Activated CD4-positive, alpha-beta T cell treated with anti-CD3 and anti-CD28 coated beads, Interleukin-2, amount 50 U/mL, for 1 hour (primary cell): ENCODE measurements around the gene RPP21.
"Not testable (repeated sequence)": the region's sequence is repeated elsewhere in the genome, so short reads cannot be mapped to it uniquely, and the experiment has no call there.

Source experiments
- DNase-seq: peaks from one replicate; pipeline ENCODE4 v3.0.0-alpha.2; 2020

The RPP21 gene

DNA sequence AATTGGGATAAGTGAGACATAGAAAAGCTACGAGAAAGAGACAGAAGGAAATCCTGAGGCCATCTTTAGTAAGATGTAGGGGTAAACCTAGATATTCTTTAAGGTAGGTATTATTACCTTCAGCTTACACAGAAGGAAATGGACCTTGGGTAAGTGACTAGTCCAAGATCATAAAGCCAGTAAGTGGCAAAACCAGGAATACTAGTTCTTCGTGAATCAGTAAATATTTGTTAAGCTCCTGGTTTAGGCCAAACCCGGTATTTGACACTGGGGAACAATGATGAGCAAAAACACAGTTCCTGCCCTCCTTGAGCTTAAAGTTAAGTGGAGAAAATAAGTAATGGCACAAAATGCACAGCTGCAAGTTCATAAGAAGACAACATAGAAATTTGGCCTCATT, 13.0 kb upstream of the RPP21 start:
- DNase-seq = no peak

GRCh38 chr6:30334075-30334783, 10.7 kb upstream of the RPP21 start:
- DNase-seq = no peak

- DNase-seq = no peak
Observed at GRCh38 chr6:30340589-30341054, 4.3 kb upstream of the RPP21 start.

GRCh38 chr6:30341218-30341617, 3.7 kb upstream of the RPP21 start:
- no peak for DNase-seq

DNA sequence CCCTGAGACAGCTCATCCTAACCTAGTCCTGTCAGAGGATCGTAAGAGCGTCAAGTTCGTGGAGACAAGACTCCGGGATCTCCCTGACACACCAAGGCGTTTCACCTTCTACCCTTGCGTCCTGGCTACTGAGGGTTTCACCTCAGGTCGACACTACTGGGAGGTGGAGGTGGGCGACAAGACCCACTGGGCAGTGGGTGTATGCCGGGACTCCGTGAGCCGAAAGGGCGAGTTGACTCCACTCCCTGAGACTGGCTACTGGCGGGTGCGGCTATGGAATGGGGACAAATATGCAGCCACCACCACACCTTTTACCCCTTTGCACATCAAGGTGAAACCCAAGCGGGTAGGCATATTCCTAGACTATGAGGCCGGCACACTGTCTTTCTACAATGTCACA, 3.2 kb upstream of the RPP21 start:
- DNase-seq = no peak

DNA sequence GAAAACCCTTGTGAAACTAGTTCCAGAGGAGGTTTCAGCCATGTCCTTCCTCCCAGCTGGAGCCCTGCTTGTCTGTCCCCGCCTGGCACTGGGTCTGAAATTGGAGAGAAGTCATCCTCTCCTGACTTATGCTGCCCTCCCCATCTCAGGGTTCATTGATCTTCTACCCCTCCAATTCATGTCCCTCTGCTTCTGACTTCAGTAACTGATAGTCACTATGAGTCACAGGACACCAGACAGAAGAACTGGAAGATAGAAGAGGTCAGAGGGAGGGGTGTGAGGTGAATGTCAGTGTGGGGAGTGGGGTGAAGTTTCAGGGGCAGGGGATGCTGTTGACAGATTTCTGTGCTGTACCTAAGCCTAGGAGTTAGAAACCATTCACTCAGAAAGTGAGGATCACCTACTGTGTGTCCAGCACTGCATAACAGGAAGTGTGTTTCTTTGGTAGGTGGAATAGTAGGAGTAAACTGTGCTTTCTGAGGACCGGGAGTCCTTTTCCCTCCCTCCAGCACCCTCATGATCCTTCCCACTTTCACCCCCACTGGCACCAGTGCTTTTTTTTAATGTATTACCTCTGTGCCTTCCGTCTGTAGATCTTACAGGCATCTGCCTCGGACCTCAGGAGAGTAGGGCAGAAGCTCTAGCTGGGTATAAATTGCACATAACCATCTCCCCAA, 627 bp upstream of the RPP21 start:
- no peak for DNase-seq

GRCh38 chr6:30345852-30346251, 896 bp downstream of the RPP21 start:
- no peak for DNase-seq

- DNase-seq = no peak
Observed at GRCh38 chr6:30348957-30349356, 4.0 kb downstream of the RPP21 start.

DNA sequence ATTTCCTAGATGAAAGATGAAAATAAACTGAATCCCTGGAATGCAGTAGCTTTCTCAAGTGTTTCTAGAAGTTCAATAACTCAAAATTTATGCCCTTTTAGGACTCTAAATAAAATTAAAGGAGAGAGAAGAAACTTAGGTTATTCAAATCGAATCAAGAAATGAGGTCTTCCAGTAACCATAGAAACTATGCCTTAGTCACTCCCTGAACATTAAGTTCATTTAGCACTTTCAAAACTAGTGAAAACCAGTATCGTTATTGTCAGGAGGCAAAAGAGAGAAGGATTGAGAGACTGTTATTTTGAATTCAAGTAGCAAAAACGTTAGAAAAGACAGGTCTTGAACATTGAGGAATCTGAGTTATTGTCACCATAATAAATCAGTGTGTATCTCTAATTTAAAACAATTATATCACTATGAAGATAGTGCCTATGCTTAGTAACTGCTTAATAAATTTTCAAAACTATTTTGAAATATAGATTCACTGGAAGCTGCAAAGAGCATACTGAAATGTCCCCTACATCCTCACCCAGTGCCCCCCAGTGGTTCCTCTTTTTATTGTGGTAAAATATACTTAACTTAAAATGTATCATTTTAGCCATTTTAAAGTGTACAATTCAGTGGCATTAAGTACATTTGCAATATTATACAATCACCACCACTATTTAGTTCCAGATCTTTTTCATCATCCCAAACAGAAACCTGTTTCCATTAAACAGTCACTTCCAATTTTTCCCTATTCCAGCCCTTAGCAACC, 4.6 kb downstream of the RPP21 start:
- DNase-seq = no peak

DNA sequence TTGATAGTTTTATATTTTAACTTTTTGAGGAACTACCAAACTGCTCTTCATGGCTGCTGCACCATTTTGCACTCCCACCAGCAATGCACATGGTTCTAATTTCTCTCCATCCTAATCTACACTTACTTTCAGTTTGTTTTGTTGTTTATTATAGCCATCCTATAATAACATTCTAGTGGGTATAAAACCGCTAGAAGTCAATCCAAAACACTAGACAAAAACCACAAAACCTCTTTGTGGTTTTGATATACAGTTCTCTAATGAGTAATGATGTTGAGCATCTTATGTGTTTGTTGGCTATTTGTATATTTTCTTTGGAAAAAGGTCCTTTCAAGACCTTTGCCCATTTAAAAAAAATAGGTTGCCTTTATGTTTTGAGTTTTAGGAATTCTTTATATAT, 5.6 kb downstream of the RPP21 start:
- DNase-seq = no peak

GRCh38 chr6:30352550-30352949, 7.6 kb downstream of the RPP21 start:
- DNase-seq = no peak

DNA sequence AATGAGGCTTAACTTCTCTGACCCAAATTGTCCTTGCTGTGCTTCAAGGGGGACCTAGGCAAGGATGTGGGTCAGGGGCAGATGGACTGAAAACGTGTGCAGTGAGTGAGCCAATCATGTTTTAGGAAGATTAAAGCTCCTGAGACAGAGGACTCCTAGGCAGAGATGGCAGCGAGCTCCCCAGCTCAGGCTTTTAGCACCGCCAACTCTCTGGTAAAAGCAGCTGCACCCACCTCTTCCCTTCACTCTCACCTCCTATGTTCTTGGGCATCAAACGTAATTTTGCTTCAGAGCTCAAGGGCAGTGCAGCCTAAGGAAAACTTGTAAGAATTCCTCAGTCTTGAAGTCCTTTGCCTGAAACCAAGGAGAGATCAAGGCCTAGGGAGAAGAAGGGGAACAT, 10.3 kb downstream of the RPP21 start:
- no peak for DNase-seq

GRCh38 chr6:30356536-30356935, 11.6 kb downstream of the RPP21 start:
- no peak for DNase-seq

DNA sequence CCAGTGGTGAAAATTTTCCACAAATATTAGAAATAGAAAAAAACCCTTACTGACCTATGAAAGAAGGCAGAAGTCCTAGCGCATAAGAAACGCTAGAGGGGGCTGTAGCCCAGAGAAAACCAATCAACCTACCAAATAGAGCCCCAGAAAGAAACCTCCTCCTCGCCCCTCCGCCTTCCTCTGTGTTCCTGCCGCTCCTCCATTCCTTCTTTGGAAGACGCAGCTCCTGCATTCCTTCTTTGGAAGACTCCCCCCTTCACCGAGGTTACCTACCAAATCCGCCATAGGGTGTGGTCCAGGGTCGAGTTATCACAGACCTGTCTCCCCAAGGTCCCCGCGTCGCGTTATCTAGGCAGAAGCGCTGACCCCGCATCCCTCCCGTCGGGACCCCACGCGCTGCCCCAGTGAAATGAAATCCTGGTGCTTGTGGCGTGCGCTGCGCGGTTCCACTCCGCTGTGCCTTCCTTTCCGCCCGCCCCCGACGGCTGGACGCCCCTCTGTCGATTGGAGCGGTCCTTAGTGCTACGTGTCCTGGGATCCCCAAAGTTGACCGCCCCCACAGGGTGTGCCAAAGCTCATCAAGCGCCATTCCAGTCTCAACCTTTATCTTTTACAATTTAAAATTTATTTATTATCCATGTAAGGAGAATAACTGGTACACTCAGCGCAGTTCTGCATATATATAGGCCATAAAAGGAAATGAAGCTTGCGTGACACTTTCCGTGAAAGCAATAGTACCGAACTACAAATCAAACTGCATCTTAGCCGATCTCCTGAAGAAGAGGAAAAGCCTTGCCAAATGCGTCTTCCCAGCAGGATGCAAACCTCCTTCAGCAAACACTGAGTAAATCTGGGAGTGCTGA, 13.0 kb downstream of the RPP21 start:
- DNase-seq = peak; percentile 47

DNA sequence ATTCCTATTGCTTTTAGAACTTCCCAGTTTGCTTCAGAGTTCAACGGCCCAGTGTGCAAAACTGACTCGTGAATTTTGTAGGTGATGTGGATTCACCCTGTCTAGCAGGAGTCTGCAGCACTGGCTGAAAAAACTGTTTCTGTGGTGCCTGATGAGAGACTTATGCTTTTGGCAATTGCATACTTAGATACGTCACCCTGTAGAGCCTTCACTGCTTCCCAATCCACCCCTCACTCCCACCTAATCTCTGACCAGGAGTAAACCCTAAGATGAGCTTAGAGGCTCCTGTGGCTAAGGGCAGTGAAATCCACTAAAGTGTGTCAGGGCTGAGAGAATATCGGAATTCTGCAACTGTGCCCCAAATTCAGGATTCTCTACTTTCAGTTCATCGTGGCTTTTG, 14.3 kb downstream of the RPP21 start:
- no peak for DNase-seq

- no peak for DNase-seq
Observed at GRCh38 chr6:30360139-30360538, 15.2 kb downstream of the RPP21 start.

DNA sequence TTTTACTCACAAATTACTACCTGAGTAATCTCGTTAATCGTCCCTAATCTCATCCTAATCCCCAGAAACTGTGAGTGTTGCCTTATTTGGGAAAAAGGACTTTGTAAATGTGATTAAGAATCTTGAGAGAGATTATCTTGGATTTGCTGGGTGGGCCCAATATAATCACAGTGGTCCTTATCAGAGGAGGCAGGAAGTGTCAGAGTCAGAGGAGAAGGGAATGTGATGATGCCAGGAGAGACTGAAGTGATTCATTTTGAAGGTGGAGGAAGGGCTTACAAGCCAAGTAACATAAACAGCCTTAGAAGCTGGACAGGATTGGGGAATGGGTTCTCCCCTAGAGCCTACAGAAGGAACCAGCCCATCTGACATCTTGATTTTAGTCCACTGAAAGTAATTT, 16.7 kb downstream of the RPP21 start:
- no peak for DNase-seq

DNA sequence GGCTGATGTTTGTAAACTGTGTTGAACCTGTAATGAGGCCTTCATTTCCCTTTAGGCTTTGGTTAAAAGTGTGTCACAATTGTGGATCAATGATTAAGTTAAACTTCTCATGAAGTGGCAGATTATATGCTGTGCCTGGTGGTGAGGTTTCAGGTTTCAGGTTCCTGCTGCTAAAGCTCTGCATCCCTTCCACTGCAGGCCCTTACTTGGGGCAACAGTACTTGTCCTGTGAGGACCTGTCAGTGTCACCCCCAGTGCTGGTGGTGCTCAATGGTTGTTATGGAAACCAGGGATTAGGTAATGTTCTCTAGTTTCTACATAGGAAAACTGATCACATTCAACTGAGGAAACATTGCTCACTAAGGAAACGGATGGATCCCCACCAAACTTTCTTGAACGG, 18.5 kb downstream of the RPP21 start:
- no peak for DNase-seq

DNA sequence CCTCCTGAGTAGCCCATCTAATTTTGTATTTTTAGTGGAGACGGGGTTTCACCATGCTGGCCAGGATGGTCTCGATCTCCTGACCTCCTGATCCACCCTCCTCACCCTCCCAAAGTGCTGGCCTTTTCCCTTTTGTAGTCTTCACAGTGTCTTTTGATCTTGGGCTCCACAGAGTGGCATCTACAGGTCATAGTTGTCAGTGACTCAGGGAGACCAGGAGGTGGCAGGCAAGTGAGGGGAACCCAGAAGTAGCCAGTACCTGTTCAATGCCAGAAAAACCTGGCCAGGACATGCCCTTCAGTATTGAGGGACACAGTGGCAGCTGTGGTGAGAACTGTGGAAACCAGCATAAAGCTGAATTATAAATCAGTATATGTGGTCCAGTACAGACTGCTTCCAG, 19.6 kb downstream of the RPP21 start:
- DNase-seq = no peak

- not testable (repeated sequence) for DNase-seq
Observed at GRCh38 chr6:30369280-30369679, 24.3 kb downstream of the RPP21 start.

DNA sequence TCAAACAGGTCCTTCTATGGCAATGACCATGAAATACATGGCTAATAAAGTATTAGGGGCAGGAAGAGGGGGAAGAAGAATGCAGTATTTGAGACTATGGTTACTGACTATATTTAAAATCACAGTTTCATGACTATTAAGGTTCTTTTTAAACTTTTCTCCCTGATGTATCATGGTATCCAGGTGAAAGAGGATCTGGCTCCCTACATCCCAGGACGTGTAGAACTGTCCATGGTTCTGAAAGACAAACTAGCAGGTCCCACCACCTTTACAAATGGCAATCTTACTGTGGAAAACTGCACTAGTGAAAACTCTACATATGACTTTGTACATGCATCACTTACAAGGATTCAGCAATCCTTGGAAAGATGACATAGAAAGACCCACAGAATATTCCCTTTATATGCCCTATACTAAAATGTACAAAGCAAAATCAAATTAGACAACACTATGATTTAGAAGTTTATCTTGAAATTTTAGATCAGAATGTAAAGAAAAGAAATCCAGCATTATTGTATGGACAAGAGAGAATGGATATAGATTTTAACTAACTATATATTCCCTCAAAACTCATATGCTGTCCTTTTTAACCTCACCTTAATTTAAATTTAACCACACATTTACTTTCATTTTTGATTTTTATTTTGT, 33.5 kb downstream of the RPP21 start:
- no peak for DNase-seq

DNA sequence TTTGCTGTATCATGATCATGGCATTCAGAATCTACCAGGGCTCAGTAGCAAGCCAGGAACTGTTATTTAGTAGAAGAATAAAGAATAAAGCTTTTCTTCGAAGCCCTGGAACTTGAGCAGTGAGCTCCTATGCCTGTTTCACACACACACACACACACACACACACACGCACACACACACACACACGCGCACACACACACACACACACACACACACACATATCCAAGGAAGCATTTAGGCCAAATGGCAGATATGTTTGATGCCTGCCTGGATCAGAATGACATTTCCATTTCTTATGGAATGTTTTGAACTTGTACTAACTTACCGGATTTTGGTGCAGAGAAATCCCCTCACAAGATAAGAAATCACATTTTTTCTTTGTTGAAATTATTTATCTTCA, 35.5 kb downstream of the RPP21 start:
- DNase-seq = no peak

DNA sequence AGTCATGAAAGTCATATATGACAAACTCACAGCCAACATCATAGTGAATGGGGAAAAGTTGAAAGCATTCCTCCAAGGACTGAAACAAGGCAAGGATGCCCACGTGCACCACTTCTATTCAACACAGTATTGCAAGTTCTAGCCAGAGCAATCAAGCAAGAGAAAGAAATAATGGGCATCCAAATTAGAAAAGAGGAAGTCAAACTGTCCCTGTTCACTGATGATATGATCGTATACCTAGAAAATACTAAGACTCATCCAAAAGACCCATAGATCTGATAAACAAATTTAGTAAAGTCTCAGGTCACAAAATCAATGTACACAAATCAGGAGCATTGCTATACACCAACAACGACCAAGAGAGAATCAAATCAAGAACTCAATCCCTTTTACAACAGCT, 41.2 kb downstream of the RPP21 start:
- DNase-seq = no peak
